ENCODE measurements around the gene SLC22A7.

Gene SLC22A7

DNA sequence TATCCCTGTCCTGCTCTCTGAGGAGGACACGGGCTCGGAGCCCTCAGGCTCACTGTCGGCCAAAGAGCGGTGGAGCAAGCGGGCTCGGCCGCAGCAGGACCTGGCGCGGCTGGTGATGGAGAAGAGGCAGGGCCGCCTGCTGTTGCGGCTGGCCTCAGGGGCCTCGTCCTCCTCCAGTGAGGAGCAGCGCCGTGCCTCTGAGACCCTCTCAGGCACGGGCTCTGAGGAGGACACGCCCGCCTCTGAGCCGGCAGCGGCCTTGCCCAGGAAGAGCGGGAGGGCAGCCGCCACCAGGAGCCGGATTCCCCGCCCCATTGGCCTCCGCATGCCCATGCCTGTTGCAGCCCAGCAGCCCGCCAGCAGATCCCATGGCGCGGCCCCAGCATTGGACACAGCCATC, 14.2 kb upstream of the SLC22A7 start:
- DNase-seq (ENCODE audit: low read depth in 2 of 2): no peak

DNA sequence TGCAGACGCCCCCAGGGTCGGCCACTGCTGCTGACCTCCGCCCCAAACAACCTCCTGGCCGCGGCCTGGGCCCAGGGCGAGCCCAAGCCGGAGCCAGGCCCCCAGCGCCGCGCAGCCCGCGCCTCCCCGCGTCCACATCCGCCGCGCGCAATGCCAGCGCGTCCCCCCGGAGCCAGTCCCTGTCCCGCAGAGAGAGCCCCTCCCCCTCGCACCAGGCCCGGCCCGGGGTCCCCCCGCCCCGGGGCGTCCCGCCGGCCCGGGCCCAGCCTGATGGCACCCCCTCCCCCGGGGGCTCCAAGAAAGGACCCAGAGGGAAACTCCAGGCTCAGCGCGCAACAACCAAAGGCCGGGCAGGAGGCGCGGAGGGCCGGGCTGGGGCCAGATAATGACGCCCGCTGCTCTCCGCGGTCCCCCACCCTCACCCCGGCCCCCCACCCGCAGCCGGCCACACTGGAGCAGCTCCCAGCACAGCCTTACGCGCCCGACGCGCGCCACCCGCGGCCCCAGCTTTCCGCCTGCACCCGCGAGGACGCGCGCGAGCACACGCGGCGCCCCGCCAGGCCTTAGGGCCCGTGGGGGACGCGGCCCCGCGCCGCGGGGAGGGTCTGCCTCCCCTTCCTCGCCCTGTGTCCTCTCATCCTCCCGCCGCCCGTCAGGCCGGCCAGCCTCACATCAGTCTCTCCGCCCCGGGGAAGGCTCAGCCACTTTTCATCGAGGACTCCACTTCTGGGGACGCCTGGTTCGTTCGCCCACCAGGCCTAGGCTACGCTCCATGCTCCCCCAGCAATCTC, 12.9 kb upstream of the SLC22A7 start:
- DNase-seq (ENCODE audit: low read depth in 2 of 2): no peak

DNA sequence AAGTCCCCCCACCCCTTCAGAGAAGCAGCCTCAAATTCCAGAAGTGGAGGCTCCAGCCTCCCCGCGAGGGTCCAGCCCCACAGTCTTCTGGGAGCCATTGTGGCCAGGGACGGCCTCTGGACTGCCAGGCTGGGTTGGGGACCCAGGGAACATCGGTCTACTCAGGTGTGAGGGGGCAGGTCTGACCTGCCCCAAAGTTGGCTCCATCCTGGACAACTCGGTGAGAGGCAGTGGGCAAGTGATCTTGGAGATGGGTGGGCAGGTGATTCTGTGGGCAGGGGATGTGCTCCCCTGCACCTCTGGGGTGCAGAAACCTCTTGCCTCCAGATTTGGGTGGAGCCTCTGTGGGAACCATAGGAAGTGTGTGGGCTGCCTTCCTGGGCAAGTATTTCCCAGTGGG, 12.2 kb upstream of the SLC22A7 start:
- no peak for DNase-seq (ENCODE audit: low read depth in 2 of 2)

GRCh38 chr6:43286456-43286979, 11.5 kb upstream of the SLC22A7 start:
- no peak for DNase-seq (ENCODE audit: low read depth in 2 of 2)

DNA sequence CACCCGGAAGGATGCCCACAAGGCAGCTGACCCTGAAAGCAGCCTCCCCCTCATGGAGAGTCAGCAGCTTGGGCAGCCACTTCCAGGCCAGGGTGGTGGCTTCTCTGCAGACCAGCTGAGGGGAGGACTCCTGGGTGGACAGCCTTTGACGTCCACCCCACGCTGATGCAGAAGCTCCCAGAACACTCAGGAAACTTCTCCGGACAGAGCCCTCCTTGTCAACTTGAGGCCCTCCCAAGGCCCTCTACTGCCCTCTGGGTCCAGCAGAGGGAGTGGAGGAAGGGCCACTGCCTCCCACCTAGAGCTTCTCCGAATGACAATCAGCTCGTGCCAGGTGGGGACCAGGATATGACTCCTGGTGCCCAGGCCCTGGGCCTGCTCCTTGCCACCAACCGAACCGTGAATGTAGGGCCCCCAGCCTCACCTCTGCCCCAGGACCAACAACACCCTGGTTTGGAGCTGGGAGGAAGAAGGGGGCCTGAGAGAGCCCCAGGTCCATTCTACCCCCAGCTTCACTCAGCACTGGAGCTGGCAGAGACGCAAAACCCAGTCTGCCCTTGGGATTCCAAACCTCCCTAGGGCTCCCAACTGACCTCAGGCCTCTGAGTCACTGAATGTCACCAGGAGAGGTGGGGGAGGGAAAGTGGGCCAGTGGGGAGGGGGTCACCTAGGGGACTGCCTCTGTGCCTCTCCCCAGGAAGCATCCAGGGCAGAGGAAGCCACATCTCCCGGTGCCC, 10.9 kb upstream of the SLC22A7 start:
- no peak for DNase-seq (ENCODE audit: low read depth in 2 of 2)

GRCh38 chr6:43287717-43288679, 10.1 kb upstream of the SLC22A7 start:
- no peak for DNase-seq (ENCODE audit: low read depth in 2 of 2)

DNA sequence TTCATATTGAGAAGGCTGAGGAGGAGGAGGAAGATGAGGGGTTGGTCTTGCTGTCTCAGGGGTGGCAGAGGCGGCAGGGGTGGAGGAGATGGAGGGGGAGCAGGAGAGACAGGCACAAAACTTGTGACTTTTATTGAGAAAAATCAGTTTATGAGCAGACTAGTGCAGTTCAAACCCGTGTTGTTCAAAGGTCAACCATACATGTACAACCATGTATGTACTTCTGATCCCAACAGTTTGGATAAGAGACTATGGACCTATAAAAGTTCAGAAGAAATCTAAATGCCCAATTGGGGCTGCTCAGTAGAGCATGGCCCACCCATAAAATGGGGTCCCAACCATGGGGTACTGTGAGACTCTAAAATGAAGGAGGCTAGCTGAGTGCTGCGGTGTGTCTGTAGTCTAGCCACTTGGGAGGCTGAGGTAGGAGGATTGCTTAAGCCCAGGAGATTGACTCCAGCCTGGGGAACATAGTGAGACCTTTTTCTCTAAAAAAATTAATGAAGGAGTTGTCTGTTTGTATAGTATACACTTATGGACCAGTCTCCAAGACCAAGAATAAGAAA, 7.6 kb upstream of the SLC22A7 start:
- DNase-seq (ENCODE audit: low read depth in 2 of 2): no peak

- DNase-seq (ENCODE audit: low read depth in 2 of 2): no peak
Observed at GRCh38 chr6:43290905-43291355, 7.1 kb upstream of the SLC22A7 start.

- no peak for DNase-seq (ENCODE audit: low read depth in 2 of 2)
Observed at GRCh38 chr6:43291708-43292107, 6.4 kb upstream of the SLC22A7 start.

DNA sequence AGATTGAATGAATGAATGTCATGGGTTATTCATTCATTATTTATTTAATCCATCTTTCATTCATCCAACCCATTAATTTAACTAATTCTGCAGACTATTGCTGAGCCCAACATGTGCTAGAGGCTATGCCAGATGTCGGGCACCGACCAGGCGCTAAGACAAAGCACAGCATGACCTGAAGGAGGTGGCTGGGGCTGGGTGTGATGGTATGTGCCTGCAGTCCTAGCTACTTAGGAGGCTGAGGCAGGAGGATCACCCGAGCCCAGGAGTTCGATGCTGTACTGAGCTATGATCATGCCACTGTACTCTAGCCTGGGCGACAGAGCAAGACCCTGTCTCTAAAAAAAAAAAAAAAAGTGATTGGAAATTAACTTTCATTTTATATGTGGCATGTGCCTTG, 5.7 kb upstream of the SLC22A7 start:
- no peak for DNase-seq (ENCODE audit: low read depth in 2 of 2)

- DNase-seq (ENCODE audit: low read depth in 2 of 2): no peak
Observed at GRCh38 chr6:43292763-43293318, 5.2 kb upstream of the SLC22A7 start.

DNA sequence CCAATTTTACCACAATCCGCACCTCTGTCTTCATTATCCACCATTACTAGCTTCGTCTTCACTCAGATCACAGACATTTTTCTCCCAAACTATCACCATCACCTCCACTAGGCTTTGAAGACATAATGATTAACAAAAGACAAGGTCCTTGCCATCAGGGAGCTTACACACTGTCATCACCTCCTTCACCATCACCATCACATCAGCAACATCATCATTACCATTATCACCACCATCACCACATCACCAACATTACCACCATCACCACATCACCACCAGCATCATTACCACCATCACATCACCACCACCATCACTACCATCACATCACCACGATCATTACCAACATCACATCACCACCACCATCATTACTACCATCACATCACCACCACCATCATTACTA, 4.4 kb upstream of the SLC22A7 start:
- no peak for DNase-seq (ENCODE audit: low read depth in 2 of 2)

DNA sequence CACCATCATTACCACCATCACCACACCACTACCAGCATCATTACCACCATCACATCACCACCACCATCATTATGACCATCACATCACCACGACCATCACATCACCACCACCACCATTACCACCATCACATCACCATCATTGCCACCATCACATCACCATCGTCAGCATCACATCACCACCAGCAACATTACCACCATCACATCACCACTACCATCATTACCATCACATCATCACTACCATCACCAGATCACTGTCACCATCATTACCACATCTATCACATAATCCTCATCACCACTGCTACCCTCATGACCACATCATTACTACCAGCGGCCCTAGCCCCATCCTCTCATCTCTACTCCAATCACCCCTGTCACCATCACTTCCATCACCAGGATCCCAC, 3.5 kb upstream of the SLC22A7 start:
- DNase-seq (ENCODE audit: low read depth in 2 of 2): no peak

GRCh38 chr6:43295456-43295855, 2.6 kb upstream of the SLC22A7 start:
- DNase-seq (ENCODE audit: low read depth in 2 of 2): no peak

DNA sequence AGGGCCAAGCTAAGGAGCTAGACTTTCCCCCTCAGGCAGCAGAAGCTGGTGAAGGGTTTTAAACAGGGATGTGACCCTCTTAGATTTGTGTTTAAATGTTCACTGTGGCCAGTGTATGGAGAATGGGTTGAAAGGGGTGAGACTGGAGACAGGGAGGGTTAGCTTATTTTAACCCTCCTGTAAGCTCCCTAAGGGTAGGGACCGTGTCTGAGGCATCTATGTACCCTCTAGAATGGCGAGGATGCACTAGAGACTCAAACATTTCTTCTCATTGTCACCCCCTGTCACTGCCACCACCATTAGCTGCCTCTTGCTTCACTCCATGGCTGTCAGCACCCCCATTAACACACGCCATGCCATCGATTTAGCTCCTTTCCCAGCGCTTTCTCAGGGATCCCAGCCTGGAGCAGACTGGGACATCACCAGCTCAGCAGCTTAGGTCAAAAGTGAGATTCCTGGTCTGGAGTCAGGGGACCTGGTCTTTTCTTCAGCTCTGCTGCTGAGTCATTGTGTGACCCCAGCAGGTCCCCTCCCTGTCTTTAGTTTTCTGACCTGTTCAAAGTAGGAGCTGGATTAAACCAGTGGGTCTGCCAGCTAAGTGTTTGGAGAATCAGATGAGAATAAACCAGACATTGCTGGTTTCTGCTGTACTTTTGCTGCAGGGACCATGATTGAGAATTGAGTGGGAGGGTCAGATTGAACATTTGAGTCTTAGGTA, 1.1 kb upstream of the SLC22A7 start:
- no peak for DNase-seq (ENCODE audit: low read depth in 2 of 2)

- DNase-seq (ENCODE audit: low read depth in 2 of 2): no peak
Observed at GRCh38 chr6:43298565-43299337, 691 bp downstream of the SLC22A7 start.

DNA sequence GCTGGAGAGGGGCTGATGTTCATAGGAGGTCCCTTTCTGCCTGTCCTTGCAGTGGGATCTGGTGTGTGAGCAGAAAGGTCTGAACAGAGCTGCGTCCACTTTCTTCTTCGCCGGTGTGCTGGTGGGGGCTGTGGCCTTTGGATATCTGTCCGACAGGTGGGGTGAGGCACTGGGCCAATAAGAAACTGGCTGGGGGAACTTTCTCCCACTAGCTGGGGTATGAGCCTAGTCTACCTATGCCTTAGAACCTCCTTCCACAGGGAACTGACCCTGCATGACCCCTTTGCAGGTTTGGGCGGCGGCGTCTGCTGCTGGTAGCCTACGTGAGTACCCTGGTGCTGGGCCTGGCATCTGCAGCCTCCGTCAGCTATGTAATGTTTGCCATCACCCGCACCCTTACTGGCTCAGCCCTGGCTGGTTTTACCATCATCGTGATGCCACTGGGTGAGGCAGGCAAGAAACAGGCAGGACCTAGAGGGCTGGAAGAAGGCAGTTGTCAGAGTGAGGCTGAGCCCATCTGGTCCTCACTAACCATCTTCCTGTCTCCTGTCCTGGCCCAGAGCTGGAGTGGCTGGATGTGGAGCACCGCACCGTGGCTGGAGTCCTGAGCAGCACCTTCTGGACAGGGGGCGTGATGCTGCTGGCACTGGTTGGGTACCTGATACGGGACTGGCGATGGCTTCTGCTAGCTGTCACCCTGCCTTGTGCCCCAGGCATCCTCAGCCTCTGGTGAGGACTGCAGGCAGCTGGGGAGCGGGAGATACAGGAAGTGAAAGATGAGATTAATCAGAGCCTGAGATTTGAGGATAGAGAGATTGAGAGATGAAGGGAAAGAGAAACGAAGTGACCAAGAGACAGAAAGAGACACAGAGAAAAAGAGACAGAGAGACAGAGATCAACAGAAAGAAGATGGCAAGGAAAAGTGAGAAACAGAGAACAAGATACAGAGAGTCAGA, 1.6 kb downstream of the SLC22A7 start:
- no peak for DNase-seq (ENCODE audit: low read depth in 2 of 2)

DNA sequence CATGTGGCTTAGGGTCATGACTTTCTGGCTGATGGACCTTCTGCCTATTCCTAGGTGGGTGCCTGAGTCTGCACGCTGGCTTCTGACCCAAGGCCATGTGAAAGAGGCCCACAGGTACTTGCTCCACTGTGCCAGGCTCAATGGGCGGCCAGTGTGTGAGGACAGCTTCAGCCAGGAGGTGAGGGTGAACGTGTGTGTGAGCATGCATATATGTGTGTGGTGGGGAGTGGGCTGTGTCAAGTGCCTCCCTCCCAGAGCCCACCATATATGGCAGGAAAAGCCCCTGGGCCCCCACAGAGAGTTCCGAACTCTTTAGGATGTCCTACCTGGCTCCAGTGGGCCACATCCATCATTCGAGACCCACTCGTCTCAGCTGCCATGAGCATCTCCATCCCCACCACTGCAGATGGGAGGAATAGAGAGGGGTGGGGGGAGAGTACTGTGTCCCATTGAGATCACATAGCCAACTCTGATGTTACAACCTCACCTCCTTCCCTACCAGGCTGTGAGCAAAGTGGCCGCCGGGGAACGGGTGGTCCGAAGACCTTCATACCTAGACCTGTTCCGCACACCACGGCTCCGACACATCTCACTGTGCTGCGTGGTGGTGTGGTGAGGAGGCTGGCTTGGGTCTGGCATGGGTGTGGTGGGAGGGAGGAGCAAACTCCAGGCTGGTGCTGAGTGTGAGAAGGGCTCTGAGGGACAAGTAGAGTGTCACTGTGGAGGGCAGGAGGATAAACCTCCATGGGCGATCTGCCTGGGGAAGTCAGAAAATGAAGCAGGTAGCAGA, 3.2 kb downstream of the SLC22A7 start:
- no peak for DNase-seq (ENCODE audit: low read depth in 2 of 2)
